Thyroid gland (tissue), 4 donors: Measurements from ENCODE around the gene ZNF775. TPM values are rescaled to one million over a fixed set of nuclear protein-coding genes. Genes with fewer than 3 reads are reported as not detected.

Source experiments
- DNase-seq, 2 donors: peaks; one replicate each; pipeline ENCODE4 v3.0.0-alpha.2; 2019
- H3K27ac ChIP-seq, 3 donors: fragments of 200-600 bp; sonication (generic); 1 replicate in 2 of 3; 2 replicates in 1 of 3; pipeline ENCODE4 v1.5.1; 2016 to 2019; ENCODE audit warnings: mild to moderate bottlenecking in 1 of 3, moderate library complexity in 1 of 3
- H3K27me3 ChIP-seq: fragments of 200-600 bp; sonication (generic); one replicate; pipeline ENCODE4 v1.5.1; 2019
- H3K36me3 ChIP-seq, 2 donors: fragments of 200-600 bp; sonication (generic); one replicate each; pipeline ENCODE4 v1.5.1; 2016 to 2019
- H3K4me1 ChIP-seq, 2 donors: fragments of 200-600 bp; sonication (generic); one replicate each; pipeline ENCODE4 v1.5.1; 2017 to 2019
- H3K4me3 ChIP-seq, 3 donors: fragments of 200-600 bp; sonication (generic); replicated peaks in 1 of 3; 1 replicate in 2 of 3; 2 replicates in 1 of 3; pipeline ENCODE4 v1.5.1; 2016; ENCODE audit warnings: mild to moderate bottlenecking in 1 of 3
- H3K9me3 ChIP-seq: fragments of 200-600 bp; sonication (generic); one replicate; pipeline ENCODE4 v1.5.1; 2017
- POLR2A ChIP-seq, 2 donors: fragments of 450-650 bp; IDR thresholded peaks; one replicate each; pipeline ENCODE4 v1.6.1; 2017; ENCODE audit warnings: antibody characterized with exemption in 2 of 2, mild to moderate bottlenecking in 2 of 2, moderate library complexity in 1 of 2
- WGBS, 2 donors: methylation state at CpG; one replicate each; pipeline ENCODE4 v1.1.5; 2017; 5-methylcytosine and 5-hydroxymethylcytosine counted together
- intact Hi-C: fragments of 100-400 bp; cut with DNase I; formaldehyde crosslinking; loops from one replicate; pipeline ENCODE4 v1.15.1; 2023
- total RNA-seq, 4 donors: library from RNA; depleted of rRNA; stranded (reverse); fragments of >200 nt; gene quantifications; one replicate each; pipeline ENCODE4 v1.2.3, GENCODE V29; 2016
- TF ChIP-seq, protein P1 (sequence below), 6 experiments: fragments of 200-600 bp in 3 of 6; fragments of 450-650 bp in 3 of 6; sonication (generic) in 3 of 6; IDR thresholded peaks; one replicate each; pipeline ENCODE4 v1.5.1; 2016 to 2019; ENCODE audit warnings: antibody characterized with exemption in 6 of 6, mild to moderate bottlenecking in 2 of 6, inconsistent platforms in 1 of 6, moderate library complexity in 1 of 6

The ZNF775 gene
- total RNA-seq, 4 donors from 2014 or later, result 4.3 to 7.5 (median 6.3) TPM

DNA sequence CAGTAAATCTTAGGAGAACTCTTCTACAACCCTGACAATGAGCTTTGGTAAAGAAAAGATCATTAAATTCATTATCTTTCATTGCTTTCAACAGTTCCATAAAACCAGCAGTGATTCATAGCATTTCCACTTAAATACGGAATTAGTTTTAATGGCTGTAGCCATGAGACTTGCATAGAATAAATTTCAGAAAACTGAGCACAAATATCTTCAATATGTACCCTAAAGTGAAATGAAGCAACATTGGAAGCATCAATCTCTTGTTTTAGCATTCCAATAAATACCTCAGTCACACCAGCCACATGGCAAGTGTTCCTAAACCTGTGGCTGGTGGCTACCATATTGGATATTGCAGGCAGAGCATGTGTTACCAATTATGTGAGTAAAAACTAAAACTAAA, 34.1 kb upstream of the ZNF775 start:
- WGBS, 2 donors, result 87 to 88% methylated on average over 1 of the region's 1 CpG
- Histone ChIP-seq H3K27me3 (no peaks in the 10 kb centered on the region), H3K36me3 (no peaks in the 10 kb centered on the region)

DNA sequence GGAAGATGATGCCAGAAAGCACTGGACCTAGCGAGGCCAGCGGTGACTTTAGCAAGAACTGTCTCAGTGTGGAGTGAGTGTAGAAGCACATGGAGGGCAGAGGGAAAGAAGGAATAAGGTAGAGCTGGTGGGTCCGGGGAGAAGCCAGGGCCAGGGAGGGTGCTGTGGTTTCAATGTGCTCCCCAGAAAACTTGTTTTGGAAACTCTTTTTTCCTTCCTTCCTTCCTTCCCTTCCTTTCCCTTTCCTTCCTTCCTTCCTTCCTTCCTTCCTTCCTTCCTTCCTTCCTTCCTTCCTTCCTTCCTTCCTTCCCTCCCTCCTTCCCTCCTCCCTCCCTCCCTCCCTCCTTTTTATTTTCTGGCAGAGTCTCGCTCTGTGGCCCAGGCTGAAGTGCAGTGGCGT, 32.2 kb upstream of the ZNF775 start:
- Histone ChIP-seq H3K27ac (no peak overlapping the region), H3K4me1 (peaks cover 0 to 3% of the 10 kb centered on the region in 2 donors), H3K27me3 (no peaks in the 10 kb centered on the region), H3K36me3 (no peaks in the 10 kb centered on the region), H3K9me3 (no peaks in the 10 kb centered on the region), H3K4me3 (no peak overlapping the region)
- 77 to 92% methylated on average over 5 of the region's 5 CpGs for WGBS, 2 donors
- TF ChIP-seq, protein P1, sequence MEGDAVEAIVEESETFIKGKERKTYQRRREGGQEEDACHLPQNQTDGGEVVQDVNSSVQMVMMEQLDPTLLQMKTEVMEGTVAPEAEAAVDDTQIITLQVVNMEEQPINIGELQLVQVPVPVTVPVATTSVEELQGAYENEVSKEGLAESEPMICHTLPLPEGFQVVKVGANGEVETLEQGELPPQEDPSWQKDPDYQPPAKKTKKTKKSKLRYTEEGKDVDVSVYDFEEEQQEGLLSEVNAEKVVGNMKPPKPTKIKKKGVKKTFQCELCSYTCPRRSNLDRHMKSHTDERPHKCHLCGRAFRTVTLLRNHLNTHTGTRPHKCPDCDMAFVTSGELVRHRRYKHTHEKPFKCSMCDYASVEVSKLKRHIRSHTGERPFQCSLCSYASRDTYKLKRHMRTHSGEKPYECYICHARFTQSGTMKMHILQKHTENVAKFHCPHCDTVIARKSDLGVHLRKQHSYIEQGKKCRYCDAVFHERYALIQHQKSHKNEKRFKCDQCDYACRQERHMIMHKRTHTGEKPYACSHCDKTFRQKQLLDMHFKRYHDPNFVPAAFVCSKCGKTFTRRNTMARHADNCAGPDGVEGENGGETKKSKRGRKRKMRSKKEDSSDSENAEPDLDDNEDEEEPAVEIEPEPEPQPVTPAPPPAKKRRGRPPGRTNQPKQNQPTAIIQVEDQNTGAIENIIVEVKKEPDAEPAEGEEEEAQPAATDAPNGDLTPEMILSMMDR (IDR thresholded peaks at IDR 0.05), result no peak
- no peak for TF ChIP-seq POLR2A (IDR thresholded peaks at IDR 0.05)
- no peak for DNase-seq
- intact Hi-C loops, result no loop called here

More for the DNA sequence above, 34.1 kb upstream of the ZNF775 start:
- H3K4me3 ChIP-seq, result no peak overlapping the region
- TF ChIP-seq POLR2A (IDR thresholded peaks at IDR 0.05), result no peak
- TF ChIP-seq, protein P1 (IDR thresholded peaks at IDR 0.05), result no peak
- no peak for DNase-seq
- peaks cover 14 to 19% of the 10 kb centered on the region in 2 donors for H3K4me1 ChIP-seq
- intact Hi-C loops, result no loop called here
- no peak overlapping the region for H3K27ac ChIP-seq
- no peaks in the 10 kb centered on the region for H3K9me3 ChIP-seq

DNA sequence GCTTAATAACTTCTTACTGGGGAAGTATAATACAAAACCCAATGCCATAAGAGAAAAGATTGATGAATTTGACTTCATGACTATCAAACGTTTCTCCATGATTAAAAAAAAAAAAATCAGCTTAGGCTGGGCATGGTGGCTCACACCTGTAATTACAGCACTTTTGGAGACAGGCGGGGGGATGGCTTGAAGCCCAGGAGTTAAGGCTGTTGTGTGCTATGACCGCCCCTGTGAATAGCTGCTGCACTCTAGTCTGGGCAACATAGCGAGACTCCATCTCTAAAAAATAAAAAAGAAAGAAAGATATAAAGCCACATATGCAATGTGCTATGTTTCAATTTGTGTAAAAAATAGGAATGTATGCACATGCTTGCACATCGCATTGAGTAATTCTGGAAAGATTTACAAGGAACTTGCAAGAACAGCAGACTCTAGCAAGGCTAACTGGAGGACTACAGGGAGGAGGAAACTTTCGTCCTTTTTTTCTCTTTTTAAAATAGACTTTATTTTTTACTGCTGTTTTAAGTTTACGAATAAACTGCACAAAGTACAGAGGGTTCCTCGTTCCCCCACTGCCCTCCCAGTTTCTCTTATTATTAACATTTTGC, 27.4 kb upstream of the ZNF775 start:
- no peaks in the 10 kb centered on the region for H3K9me3 ChIP-seq
- peaks cover 0 to 2% of the 10 kb centered on the region in 2 donors for H3K4me1 ChIP-seq
- intact Hi-C loops, result no loop called here
- DNase-seq, result no peak
- no peak overlapping the region for H3K4me3 ChIP-seq
- 70 to 74% methylated on average over 8 of the region's 8 CpGs for WGBS, 2 donors
- no peaks in the 10 kb centered on the region for H3K36me3 ChIP-seq
- H3K27me3 ChIP-seq, result no peaks in the 10 kb centered on the region
- H3K27ac ChIP-seq, result no peak overlapping the region
- no peak for TF ChIP-seq POLR2A (IDR thresholded peaks at IDR 0.05)
- TF ChIP-seq, protein P1 (IDR thresholded peaks at IDR 0.05), result no peak

DNA sequence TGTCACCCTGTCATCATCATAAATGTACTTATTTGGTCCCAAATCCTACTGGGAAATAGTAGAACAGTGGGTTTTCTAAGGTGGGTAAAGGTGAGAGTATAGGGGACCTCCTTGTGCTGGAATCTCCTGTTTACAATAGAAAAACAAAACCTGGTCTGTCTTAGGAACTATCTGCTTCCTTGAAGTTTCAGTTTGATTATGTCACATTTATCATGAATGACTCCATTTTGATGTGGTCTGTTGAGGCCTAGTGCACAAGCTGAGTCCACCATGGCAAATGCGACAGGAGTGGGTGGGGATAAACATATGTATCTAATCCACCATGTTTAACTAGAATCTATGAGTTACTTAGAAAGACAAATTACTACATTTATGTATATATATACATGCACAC, 23.5 kb upstream of the ZNF775 start:
- intact Hi-C loops, result loop anchor here (5.0 kb wide), 1 partner anchor 67 kb away; no protein-coding TSS in a partner anchor

More for the DNA sequence above, 23.5 kb upstream of the ZNF775 start:
- Histone ChIP-seq H3K27me3 (no peaks in the 10 kb centered on the region), H3K4me3 (no peak overlapping the region), H3K27ac (no peak overlapping the region), H3K4me1 (peaks cover 0 to 4% of the 10 kb centered on the region in 2 donors), H3K36me3 (no peaks in the 10 kb centered on the region), H3K9me3 (no peaks in the 10 kb centered on the region)
- no peak for DNase-seq
- no peak for TF ChIP-seq POLR2A (IDR thresholded peaks at IDR 0.05)
- TF ChIP-seq, protein P1 (IDR thresholded peaks at IDR 0.05), result no peak
- WGBS, 2 donors, result 89 to 97% methylated on average over 1 of the region's 1 CpG
